ENCODE measurements around the gene DHX8.

The DHX8 gene

DNA sequence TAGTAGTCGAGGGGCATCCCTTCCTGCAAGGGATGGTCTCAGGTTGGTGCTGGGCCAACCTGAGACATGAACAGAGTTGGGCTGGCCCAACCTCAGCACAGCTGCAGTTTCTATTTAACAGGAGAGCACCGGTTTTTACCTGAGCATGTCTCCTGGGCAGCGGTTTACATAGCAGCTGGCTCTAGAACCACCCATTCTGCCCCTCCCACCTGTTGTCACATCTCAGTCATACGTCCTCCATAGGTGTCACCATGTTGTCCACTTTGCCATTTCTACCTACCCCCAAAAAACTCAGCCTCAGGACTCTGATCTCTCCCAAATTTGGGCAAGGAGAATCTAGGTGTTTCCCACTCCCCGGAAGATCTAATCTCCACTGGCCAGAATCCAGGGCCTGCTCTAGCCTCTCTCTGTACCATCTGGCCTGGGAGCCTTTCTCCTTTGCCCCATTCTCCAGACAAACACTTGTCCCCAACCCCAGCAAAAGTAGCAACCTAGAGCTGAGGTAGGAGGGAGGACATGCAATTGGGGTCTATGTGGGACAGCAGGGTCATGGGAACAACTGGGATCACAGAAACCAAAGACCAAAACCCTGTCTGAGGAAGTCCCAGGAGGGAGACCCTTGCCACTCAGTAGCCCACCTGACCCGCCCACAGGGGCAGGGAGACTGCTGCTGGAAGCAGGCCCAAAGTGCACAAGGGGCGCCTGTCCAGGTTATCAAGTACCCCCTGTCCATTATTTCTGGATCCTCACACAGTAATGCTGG, 43.3 kb downstream of the DHX8 start:
- DNase-seq (ENCODE audit: low read depth): no peak

DNA sequence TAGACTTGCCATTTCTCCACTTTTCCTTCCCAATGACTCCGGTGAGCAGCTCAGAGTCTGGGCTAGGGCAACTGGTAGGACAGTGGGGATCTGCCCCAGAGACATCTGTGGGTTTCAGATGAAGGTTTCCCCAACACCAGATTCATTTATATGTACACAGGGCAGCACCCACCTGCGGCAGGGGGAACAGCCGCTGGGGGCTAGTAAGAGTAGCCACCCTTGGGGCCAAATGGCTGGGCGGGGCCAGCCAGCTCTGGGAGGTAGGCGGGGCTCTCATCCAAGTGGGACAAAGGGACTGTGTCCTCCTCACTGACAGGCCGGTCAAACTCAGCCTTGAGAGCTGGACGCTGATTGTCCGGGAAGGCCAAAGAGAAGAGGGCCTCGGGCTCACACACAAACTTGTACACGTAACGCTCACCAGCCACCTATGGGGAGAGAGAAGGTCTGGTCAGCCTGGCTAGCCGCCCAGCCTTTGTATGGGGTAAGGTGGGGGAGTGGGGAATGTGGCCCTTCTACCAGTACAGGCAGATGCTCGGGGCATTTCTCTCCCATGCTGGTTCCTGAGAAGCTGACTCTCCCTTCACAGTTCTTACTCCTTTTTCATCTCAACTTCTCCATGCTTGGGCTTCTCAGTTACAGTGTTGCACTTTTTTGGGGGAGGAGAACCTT, 44.7 kb downstream of the DHX8 start:
- no peak for DNase-seq (ENCODE audit: low read depth)

DNA sequence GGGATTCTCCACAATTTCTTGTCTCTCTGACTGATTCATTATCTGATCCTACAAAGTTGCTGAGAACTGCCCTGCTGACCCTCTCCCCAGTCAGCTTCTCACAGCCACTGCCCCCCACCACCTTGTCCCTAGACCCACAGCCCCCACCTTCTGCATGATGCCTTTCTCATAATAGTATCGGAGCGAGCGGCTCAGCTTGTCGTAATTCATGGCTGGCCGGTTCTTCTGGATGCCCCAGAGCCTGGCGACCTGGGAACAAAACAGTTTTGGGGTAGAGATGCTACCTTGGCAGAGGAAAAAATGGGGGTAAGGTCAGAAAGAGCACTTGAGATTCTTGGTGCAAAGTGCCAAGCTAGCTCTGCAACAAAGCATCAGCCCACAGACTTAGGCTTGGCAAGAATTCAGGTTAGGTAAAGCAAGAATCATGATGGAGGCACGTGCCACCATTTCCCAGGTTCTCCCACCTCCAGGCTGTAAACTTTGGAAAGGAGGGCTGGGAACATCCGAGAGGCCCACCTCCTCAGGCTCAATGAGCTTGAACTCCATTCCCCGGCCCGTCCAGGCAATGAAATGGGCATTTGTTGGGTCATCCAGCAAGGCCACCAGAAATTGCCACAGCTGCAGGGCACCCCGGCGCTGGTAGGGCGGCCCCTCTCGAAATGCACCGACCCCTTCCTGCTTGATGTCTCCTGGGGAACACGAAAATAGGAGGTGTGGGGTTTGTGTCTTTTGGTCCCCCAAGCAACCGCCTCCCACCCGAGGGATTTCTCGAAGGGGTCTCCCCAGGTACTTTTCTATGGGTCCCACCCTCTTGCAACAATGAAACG, 45.4 kb downstream of the DHX8 start:
- DNase-seq (ENCODE audit: low read depth): no peak

DNA sequence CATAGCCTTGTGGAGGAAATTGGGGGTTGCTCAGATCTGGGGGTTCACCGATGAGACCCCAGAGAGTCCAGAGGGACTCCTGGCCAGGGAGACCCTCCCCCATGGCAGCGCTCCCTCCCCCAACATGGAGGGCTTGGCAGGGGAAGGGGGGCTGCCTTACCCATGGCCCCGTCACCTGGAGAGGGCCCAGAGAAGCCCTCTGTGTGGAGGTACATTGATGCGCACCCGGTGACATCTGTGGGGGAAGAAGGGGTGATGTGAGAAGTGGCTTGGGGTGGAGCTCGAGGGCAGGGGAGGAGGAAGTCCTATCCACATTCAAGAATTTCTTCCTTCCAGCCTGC, 46.1 kb downstream of the DHX8 start:
- DNase-seq (ENCODE audit: low read depth): no peak

DNA sequence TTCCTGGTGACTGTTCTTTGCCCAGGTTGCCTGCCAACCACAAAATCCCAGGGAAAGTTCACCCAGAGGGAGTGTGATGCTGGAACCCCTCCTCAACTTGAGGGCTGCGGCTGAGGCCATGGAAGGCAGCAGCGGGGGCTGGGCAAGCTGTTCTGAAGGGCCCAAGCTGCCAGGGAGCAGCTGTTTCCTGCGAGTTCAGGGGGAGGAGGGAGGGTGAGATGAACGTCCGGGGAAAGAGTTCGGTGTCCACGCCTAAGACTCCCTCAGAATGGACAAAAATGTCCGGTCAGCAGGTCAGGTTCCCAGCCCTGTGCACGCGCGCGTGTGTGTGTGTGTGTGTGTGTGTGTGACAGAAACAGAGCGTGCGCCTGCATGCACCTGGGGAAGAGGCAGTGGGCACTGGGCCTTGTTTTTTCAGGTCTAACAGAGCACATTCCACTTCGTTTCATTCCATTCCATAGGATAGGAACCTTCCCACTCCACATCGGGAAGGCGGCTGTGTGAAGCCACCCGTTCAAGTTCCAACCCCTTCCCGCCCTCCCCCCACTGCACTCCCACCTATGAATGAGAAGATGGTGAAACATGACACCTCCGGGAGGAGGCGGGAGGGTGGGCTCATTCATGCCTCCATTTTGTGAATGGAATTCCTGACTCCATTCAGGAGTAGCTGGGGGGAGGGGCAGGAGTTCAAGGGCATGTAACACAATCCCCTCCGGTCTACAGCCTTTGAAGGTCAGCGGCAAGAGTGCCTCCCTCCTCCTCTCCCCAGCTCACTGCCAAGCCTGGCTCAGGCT, 46.7 kb downstream of the DHX8 start:
- no peak for DNase-seq (ENCODE audit: low read depth)

DNA sequence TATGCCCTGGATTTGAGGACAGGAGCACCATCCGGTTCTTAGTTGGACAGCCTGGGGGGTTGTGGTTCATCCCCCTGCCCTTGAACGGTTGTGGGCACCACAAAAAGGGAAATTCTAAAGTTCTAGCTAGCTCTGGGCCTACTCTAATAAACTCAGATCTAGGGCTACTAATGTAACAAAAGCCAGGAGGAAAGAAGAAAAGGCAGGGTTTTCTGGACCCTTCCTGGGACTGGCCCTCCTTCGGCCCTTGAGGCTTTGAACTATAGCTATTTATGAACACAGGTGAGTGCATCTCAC, 47.3 kb downstream of the DHX8 start:
- no peak for DNase-seq (ENCODE audit: low read depth)

DNA sequence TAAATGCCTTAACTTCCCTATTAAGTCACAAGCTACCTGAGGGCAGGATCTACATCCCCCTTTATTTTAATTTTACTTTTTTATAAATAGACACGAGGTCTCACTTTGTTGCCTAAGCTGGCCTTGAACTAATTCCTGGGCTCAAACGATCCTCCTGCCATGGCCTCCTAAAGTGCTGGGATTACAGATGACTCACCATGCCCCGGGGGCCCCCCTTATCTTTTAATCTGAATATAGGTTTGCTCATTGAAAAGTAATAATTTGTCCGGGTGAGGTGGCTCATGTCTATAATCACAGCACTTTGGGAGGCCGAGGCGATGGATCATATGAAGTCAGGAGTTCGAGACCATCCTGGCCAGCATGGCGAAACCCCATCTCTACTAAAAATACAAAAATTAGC, 48.2 kb downstream of the DHX8 start:
- no peak for DNase-seq (ENCODE audit: low read depth)

DNA sequence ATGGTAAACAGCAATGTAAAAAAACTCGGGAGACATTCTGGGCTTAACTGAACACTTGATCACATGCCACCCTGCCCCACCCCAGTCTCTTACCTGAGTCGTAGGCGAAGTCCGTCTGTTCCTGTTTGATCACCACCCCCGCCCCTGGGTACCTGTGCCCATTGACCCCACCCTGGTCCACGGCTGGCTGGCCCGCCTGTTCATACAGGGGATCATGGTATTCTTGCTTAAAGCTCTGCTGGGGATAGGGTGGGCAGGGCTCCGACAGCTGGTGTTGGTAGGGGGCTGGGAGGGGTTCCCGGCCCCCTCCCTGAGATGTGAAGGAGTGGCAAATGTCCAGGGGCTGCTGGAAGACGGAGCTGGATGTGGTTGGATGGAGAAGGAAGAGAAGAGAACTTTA, 48.8 kb downstream of the DHX8 start:
- no peak for DNase-seq (ENCODE audit: low read depth)

DNA sequence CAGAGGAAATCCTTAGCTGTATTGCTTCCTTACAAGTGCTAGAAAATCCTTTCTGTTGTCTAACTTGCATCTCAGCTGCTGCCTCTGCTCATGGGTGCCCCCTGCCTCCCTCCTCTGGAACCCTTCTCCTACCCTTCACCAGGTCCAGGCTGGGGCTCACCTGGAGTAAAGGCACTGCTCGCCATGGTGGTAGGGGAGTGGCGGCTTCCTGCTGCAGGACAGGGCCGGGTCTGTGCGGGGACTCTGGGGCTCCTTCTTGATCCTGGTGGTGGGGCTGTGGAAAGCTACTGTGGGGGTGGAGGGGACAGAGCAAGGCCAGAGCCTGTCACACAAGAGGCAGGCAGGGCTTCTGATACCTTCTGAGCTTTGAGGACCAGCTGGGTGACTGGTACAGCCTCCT, 49.9 kb downstream of the DHX8 start:
- DNase-seq (ENCODE audit: low read depth): no peak

DNA sequence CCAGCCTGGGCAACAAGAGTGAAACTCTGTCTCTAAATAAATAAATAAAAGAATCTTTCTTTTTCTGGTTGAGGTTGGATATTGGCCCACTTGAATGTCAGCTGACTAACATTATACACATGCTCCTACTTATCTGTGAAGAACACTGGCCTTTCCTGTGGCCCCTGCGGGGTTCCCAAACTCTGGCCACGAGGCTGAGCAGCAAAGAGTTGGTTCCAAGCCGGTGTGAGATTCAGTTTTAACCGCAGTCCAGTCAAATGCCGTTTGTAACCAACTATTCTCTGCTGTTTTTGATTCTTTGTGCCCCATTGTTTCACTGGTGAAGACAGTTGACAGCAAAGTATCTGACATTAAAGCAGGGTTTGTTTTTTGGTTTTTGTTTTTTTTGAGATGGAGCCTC, 51.1 kb downstream of the DHX8 start:
- no peak for DNase-seq (ENCODE audit: low read depth)

DNA sequence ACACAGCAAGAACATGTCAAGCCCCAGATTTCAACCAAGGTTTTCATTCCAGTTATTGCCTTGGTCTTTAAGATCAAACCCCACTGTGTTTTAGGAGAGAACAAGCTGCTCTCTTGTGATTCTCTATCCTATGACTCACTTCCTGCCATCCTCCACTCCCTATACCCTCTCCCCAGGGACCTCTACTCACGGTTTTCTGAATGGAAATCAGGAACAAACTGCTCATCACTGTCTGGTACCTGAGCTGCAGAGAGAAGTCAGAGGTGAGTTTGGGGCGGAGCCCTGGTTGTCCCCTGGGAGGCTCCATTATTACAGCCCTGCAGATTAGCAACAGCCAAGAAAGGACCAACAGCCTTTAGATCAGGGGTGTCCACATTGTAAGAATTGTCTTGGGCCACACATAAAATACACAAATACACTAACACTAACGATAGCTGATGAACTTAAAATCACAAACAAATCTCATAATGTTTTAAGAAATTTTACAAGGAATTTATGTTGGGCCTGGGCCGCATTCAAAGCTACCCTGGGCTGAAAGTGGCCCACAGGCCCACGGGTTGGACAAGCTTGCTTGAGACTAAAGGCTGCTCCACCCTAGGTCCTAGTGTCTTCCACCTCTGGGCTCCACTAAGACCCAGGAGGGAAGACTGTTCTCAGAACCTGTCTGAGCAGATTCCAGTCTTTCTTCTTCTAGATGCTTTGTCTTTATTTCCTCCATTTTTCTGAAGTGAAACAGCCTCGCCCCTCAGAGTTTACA, 52.6 kb downstream of the DHX8 start:
- no peak for DNase-seq (ENCODE audit: low read depth)

DNA sequence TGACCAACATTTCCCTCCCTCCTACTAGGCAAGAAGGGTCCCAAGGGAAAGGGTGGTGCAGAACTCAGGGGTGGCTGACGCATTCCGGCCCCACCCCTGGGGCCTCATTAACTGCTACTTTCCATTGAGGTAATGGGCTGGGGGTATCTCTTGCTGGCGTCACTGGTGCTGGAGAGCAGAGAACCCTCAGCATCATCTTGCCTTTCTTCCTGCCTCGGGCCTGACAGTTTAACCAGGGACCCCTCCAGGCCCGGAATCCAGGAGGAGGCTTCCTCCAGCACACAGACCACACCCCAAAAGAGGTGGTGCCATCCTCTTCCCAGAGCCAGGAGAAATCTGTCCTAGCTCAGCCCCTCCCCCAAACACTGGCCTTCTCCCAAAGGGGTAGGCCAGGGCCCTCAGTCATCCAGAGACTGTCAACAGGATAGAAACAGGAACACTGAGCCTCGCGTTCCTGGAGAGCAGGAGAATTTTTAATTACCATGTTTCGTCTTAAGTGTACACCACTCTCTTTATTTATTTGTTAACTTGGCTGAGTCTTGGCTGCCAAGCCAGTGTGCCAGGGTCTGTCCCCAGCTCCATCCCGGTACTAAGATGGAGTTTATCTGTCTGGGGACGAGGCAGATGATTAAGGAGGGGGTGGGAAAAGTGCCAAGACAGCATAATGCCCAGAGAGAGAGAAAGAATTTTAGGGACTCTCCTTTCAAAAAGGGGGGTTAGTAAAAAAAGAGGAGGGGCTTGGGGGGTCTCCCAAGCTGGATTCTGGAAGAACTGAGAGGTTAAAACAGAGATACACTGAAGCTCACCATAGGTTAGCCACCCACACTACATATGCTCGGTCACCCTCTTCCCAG, 57.3 kb downstream of the DHX8 start:
- no peak for DNase-seq (ENCODE audit: low read depth)

DNA sequence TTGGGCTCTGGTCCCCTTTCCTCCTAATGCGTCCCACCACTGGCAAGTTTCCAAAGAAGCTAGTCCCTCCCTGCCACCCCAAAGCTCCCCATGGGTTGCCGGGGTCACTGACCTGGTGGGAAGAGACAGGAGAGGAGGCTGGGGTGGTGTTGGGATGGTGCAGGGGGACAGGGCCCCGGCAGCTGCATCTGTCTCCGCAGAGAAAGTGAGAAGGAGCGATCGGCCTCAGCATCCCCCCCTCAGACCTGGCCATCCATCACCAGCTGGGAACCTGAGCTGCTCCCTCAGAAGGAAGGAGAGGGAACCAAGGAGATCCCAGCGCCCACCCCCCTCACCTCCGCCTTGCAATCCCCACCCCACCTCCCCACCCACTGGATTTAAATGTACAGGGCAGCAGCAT, 59.1 kb downstream of the DHX8 start:
- DNase-seq (ENCODE audit: low read depth): no peak

DNA sequence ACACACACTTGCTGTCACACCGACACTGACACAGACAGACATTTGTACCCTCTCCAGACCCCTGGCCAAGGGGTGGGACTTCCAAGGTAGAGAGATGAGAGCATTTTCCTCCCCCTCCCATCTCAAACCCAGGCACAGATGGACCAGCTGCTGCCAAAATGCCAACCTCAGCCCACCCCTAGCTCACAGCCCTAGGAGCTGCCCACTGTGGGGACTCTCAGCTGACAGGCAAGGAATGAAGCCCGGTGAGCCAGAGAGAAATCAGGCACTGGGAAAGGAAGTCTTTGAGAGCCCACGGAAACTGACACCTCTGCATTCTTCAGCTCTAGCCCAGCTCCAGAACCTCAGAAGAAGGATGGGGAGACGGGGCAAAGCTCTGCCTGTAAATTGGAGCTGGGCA, 59.5 kb downstream of the DHX8 start:
- no peak for DNase-seq (ENCODE audit: low read depth)

DNA sequence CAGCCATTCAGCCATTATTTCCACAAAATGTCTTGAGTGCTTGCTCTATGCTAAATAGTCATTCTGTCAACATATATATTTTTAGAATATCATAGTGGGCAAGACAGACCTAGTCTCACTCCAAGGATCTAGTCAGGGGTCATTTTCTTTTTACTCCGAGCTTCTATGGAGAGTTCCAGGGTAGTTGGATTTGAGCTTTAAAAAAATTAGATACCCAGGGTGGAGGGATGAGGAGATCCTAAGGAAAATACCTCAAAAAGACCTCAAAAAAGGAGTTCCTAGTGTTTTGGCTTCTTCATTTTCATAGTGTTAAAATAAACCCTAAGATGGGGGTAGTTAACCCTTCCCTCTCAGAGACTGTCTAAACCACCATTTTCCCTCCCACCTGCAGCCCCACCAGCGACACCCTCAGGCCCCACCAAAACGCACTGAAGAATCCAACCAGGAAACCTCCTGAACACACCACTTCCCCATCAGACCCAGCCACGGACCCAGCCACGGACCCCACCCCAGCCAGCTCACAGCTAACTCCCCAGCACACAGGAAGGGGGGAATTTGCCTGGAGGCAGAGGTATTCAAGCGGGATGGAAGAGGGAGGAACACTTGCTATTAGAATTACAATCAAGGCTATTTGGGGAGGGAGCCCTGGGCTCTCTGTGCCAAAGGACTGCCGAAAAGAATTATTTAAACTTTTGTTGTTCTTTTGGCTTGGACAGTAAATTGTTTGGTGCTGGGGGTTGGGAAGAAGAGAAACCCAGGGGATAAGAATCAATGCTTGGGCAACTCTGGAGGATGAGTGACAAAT, 60.2 kb downstream of the DHX8 start:
- no peak for DNase-seq (ENCODE audit: low read depth)

DNA sequence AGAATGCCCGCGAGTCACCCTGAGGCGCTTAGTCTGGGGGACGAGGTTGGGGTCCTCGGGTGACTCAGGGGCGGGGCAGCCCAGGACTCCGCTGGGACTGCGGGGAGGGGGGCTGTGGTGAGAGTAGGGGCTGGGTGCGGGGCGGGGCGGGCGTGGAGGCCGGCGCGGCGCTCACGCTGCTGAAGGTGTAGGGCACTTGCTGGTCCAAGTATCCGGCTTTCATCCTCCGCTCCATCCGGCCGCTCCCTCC, 61.5 kb downstream of the DHX8 start:
- DNase-seq (ENCODE audit: low read depth): peak; percentile 4

DNA sequence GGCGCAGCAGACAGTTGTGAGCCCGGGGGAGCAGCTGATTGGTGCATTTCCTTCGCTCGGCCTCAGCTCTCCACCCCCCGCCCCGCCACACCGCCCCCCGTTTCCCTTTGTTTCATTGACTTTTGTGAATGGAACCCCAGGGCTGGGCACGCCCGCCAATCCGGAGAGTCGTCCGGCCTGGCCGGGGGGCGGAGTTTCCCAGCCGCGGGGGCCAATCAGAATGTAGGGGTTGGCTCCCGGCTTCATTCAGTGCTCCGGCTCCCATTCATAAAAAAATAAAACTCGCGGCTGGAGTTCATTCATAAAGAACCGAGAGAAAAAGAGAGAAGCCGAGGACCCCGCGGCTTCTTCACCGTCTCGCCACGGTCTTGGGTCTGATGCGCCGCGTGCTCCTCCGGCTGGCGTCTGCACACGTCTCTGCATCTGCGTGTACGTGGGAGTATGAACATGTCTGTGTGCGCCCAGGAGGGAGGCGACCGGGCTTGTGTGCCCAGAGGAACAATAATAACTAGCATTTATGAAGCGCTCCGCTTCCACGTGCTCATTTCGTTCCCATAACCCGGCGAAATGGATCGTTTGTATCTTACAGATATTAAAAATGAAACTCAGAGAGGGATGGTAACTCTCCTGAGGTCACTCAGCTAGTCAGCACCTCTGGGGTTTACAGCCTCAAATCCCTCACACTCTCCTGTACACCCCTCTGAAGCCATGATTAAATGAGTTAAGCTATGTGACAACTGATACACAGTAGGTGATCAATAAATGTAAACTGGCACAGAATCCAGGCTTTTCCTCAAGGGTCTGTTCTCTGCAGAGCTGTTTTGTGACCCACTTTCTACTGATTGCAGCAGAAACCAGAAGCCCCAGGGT, 62.8 kb downstream of the DHX8 start, which contains the start of gene ETV4:
ETV4 (minus strand) TSS at position 22 of the 870 bp plus-strand sequence. CDS start 723 bp downstream, outside the sequence.
- DNase-seq (ENCODE audit: low read depth): peak; percentile 80

DNA sequence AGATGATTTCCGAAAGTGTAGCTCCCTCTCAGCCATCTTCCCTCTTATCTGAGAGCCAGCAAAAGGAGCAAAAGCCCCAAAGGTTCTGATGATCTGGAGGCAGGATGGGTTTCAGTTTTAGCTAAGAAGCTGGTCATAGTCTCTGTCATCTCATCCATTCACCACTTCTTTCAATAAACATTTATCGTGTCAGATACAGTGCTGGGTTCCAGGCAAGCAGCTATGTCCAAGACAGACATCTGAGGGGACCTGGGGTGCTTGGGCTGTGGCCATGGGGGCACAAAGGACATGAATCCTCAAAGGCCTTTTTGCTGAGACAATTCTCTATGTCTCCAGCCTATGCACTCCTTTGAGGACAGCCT, 63.4 kb downstream of the DHX8 start:
- no peak for DNase-seq (ENCODE audit: low read depth)

DNA sequence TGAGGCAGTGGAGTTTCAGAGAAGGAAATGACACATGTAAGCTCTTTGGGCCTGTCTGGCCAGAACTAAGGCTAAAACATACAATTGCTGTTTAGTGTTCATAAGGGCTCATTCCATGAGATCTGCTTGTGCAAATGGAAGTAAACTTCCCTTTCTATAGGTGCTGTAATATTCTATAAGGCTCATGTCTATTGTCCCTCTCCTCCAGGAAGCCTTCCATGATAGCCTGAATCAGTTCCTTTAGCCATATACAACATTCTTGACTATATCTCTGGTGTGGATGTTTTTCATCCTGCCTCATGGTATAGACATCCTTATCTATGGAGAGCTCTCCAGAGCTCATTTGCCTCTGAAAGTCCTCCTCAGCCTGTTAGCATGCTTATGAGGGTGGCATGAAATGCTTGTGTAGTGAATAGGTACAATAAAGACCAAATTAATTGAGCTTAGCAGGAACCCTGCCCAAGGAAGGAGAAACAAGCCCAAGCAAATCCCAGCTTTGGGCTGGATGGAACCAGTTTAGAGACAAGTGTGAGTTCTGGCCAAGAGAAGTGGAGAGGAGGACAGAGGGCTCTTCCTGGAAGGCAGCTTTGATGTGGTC, 64.0 kb downstream of the DHX8 start:
- no peak for DNase-seq (ENCODE audit: low read depth)
